HG02610 (cell line): ENCODE measurements around the gene PHC2.

ENCODE experiments used
- ATAC-seq: cut with Tn5 transposase; IDR thresholded peaks from one replicate; pipeline ENCODE4 v1.9.1; 2021; ENCODE audit warnings: mild to moderate bottlenecking, moderate library complexity; ENCODE audit not compliant: unreplicated experiment

Gene PHC2, protein sequence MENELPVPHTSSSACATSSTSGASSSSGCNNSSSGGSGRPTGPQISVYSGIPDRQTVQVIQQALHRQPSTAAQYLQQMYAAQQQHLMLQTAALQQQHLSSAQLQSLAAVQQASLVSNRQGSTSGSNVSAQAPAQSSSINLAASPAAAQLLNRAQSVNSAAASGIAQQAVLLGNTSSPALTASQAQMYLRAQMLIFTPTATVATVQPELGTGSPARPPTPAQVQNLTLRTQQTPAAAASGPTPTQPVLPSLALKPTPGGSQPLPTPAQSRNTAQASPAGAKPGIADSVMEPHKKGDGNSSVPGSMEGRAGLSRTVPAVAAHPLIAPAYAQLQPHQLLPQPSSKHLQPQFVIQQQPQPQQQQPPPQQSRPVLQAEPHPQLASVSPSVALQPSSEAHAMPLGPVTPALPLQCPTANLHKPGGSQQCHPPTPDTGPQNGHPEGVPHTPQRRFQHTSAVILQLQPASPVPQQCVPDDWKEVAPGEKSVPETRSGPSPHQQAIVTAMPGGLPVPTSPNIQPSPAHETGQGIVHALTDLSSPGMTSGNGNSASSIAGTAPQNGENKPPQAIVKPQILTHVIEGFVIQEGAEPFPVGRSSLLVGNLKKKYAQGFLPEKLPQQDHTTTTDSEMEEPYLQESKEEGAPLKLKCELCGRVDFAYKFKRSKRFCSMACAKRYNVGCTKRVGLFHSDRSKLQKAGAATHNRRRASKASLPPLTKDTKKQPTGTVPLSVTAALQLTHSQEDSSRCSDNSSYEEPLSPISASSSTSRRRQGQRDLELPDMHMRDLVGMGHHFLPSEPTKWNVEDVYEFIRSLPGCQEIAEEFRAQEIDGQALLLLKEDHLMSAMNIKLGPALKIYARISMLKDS

DNA sequence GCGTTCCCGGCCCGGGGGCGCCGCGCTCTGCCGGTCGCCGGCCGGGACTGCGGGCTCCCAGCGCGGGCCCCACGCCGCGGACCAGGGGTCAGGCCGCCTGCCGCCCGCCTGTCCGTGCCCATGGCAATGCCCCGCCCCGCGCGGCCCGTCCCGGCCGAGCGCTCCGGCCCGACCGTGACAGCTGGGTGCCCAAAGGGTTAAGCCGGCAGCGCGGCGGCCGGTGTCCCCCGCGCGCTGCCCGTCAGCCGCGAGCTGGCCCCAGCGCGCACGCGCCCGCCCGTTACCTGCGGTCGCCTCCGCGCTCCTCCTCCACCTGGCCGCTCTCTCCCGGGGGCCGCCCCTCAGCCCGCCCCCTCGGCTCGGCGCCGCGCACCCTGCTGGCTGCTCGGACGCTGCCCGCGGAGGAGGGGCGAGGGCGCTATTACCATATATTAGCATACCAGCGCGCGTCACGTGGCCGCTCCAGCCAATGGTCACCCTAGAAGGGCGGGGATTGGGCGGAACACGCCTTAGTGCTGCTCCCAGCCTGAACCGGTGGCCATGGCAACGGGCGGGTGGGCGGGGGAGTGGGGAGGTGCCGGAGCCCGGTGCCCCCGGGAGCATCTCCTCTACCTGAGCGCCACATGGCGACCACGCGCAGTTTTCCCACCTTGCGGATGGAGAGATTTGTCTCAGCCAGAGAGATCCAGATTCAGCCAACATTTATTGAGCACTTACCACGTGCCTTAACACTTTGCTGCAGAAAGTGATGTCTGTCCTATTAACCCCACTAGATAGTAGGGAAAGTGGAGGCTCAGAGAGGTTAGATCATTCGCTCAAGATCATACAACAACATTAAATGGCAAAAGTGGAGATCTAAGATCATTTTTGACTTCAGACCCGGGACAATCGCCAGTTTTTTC is at the start of gene PHC2:
Gene PHC2 (minus strand): TSS at position 404 of the 902 bp plus-strand sequence. CDS start 55,556 bp downstream, outside the sequence.
- peak; percentile 83 for ATAC-seq

DNA sequence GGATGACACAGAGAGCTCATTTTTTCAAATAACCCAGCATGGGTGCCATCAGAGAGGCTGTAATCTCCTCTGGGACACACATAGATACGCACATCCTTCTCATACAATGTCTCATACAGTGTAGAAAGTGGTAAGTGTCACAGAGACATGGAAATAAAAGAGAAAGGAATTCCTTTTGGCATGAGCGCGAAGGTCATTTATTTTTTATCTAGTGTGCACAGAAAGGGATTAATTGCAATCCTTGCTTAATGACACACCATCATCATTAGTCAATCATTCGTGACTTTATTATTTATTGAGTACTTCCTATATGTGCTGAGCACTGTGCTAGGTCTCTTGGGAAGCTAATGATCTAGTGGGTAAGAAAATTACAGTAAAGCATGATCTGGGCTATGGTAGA is 46.6 kb upstream of the PHC2 start:
- ATAC-seq: no peak

DNA sequence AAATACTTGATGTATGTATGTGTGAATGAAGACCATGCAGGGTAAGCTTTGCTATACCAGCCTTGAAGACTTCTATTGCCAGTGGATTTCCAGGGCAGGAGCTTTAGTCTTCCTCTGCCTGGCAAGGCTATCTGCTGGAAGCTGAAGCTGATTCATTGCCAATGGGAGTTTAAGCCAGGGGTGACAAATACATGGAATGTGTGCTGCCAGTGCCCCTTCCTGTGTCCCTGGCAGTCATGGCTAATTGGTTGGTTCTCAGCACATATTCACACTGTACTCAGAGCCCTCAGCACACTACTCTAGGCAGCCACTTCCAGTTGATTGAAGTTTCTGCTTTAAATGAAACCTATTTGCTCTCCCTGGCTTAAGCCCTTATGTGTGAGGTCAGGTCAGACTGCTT is 43.0 kb upstream of the PHC2 start:
- ATAC-seq: no peak

DNA sequence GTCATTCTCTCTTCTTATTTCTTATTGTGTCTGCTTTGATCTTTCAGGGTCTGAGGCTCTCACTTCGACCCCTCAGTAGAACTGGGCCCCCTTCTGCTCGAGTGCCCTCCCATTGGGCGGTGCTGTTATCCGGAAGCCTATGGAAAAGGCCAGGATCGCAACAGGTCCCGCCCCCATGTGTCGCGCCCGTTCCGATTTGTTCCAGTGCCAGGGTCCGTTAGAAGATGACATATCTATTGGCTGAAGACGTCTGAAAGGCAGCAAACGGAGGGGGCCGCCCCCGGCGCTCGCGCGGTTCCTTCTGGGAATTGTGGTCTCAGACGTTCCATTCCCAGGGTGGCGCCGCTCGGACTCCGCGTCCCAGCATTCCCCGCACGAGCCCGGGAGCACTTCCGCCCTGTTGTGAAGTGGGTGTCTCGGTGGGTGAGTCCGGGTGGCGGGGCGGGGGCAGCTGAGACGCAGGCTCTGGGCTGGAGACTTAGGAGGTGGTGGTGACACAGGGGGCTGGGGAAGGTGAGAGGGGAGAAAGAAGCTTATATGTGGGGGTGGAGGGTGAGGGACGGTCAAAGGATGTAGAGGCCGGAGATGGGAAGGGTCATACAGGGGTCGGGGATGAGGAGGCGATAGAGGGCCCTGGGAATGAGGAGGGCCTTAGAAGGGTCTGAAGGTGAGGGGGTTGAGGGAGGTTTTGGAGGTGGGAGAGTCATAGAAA is 41.5 kb upstream of the PHC2 start, which contains the start of gene ZSCAN20:
Gene ZSCAN20 (plus strand): TSS at position 377 of the 712 bp plus-strand sequence. CDS start 6,644 bp downstream, outside the sequence.
- ATAC-seq: peak; percentile 91

DNA sequence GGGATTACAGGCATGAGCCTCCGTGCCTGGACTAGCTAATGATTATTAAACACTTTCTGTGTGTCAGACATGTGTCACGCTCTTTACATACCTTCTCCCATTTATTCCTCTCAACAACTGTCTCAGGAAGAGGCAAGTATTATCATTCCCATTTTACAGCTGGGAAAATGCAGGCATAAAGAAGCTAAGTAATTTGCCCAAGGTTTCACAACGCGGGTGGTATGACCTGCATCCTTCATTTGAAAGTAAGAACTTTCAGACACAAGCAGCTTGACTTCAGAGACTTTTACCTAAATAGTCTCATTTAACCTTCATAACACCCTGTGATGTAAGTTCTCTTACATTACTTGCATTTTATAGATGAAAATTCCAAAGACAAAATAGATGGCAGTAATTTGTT is 40.5 kb upstream of the PHC2 start:
- no peak for ATAC-seq

DNA sequence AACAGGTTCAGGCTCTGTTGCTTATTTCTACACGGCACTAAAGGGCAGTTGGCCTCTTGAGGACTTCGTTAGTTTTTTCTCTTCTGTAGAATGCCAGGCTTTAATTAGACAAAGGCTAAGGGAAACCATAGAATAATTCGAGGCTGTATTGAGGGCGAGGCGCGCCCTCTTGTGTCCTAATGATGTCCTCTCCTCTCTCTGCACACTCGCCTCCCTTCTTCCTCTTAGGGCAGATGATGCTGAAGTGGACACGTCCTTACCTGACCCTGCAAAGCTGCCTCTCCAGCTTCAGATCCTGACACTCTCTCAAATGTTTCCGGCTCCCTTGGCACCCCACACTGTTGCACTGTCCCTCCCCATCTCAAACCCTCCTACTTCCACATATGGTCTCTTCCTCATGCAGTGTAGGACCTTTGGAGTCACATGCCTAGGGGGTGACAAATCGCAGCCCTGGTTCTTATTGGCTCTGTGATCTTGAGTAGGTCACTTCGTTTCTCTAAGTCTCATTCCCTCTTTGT is 39.7 kb upstream of the PHC2 start:
- peak; percentile 30 for ATAC-seq

DNA sequence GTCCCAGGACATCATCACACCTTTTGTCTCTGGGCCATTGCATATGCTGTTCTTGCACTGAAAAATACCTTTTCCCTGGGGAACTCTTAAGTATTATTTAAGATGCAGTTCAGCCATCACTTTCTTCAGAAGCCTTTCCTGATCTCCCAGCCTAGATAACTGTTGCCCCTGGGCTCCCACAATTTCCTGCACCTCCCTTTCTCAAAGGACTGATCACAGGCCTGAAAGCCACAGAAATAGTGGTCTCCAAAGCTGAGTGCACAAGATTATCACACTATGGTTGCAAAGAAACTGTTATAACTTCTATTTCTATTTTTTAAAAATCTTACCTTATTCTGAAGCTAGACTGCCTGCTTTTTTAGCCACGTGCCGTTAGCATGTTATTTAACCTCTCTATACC is 38.8 kb upstream of the PHC2 start:
- ATAC-seq: no peak

DNA sequence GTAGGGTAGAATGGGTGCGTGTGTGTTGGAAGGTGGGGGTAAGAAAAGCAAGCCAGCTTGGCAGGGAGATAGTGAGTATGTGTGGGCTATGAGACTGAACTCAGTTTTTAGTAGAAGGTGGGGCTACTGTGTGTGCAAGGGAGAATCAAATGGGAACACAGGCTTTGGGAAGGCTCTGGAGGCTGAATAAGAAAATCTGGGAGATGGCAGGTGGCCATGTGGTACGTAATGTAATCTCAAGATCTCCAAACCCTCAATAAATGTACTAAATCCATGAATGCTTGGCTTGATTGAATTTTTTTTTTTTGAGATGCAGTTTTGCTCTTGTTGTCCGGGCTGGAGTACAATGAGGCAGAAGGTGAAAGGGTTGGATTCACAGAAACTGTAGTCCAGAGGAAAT is 38.1 kb upstream of the PHC2 start:
- no peak for ATAC-seq

DNA sequence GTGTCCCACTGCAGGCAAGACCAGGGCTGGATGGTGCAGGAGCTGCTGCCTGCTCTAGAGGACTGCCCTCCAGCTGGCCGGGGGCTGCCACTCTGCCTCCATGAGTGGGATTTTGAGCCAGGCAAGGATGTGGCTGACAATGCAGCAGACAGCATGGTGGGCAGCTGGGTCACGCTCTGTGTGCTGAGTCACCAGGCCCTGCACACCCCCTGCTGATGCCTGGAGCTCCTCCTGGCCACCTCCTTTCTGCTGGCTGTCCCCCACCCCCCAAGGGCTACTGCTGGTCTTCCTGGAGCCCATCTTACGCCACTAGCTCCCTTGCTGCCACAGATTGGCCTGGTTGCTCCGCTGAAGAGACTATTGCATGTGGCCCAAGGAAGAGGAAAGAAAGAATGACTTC is 37.6 kb upstream of the PHC2 start:
- no peak for ATAC-seq

DNA sequence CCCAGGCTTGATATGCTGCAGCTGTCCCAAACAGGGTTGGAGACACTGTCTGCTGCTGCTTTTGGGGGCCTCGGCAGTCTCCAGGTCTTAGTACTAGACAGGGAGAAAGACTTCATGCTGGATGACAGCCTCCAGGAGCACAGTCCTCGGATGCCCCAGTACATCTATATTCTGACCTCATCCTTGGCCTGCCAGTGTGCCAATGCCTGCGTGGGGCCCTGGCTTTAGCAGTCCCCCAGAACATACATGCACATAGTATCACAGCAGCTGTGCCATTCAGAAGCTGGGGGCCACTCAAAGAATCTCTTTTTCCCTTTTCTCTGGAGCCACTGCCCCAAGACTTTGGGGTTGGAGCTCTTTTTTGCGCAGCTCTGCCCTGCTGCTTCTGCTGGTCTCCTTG is 37.1 kb upstream of the PHC2 start:
- ATAC-seq: no peak

DNA sequence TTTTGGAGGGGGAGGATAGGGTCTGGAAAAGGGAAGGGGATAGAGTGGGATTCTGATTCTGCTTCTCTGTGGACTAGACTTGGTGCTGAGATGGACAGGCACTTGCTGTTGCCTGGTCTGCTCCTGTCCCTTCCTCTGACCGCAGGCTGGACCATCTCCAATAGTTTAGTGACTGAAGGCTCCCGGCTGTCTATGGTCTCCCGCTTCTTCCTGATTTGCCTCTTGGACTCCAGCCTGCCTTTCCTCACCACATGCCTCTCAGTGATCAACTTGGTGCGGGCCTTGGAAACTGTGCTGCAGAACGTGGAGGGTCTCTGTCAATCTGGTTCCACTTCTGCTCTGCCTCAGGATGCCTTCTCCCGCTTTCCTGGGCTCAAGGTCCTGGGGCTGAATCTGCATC is 35.3 kb upstream of the PHC2 start:
- ATAC-seq: no peak

DNA sequence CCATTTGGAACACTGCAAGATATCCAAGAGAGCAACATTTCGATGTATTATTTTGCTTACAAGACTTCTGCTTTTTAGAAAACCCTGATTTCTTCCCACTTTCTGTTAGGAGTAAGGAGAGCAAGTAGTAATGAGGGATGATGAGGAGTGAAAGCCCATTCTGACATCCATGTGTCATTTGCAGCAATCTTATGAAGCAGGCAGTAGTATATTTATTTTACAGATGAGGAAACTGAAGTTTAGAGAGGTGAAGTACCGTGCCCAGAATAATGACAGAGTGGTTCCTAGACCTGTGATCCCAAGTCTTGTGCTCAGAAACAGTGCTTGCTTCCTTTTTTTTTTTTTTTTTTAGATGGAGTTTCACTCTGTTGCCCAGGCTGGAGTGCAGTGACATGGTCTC is 34.4 kb upstream of the PHC2 start:
- no peak for ATAC-seq

DNA sequence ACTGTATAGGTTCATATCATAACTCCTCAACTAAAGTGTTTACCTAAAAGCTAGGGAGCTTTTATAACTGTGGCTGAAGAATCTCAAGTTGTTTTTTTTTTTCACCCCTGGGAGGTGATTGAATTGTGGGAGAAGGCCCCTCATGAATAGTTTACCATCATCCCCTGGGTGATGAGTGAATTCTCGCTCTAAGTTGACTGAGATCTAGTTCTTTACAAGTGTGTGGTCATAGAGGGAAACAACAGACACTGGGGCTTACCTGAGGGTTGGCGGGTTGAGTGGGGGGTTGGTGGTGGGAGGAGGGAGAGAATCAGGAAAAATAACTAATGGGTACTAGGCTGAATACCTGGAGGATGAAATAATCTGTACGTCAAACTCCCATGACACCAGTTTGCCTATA is 33.7 kb upstream of the PHC2 start:
- ATAC-seq: no peak

DNA sequence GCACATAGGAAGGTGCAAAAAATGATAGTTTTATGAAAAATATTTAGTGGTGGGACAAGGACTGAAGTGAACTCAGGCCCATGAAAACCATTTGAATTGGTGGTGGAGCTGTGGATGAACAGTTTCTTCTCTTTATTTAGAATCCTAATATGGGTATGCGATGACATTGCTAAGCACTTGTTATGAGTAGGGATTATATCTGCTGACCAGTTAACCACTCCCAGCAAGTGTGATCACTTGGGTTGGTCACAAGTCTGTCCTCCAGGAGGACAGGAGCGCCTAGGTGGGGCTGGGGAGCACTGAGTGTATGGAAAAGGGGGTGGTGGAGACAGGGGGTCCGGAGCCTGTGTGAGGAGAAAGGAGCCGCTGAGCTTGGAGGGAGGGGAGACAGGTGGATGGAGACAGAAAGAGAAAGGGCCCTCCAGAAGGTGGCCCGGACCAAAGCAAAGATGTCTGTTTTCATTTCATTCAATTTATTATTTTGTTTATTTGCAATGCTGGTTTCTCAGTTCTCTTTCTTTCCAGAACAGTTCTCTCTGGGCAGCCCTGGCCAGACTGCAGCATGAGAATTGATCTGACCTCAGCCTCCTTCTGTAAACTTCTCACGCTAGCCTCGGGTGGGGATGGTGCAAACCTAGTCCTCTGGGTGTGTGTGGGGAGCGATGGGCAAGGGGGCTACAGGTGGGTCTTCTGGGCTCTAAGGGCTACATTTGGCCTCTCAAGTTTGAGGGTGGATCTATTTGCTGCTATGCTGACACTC is 31.7 kb upstream of the PHC2 start:
- no peak for ATAC-seq

DNA sequence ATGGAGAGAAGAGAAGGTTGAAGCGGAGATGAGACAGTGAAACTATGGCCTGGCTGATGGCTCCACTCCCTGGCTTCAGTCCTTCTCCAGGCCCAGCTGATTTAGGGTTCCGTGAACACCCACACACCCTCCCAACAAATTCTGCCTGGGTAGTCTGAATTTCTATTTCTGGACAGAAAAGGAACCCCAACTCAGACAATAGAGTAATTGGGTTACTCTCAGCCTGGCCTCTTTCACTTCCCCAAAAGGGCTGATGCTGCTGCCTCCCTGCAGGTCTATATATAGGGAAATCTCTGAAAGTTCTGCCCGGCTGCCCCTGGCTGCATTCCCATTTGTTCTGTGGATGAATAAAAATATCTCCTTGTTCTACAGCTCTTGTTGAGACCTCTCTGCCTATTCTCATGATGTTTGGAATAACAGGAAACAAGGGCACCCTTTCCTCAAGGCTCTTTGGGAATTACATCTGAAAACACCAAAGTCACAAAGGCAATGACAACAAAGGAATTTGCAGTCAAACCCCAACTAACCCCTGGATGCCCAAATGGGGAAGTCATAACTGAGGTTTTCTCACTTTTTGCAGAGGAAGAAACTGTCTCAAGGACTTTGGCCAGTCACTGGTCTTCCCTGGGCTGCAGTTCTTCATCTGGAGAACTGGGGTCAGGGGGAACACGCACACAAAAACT is 30.2 kb upstream of the PHC2 start:
- ATAC-seq: peak; percentile 55

DNA sequence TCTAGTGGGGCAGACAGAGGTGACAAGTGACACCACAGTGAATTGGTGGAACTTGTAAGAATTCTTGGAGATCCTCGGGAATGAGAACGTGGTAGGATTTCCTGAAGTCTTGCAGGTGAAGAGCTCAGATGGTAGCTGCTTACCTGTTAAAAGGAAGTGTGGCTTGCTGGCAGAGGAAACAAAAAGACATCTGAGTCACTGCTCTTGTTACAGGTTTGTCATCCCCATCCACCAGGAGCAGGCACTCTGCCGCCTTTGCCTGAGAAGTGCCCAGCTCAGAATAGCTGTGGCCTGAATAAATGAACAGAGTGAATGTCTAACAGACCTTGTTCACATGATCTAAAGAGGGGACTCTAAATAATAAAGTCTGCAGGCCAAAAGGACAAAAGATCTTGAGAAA is 29.2 kb upstream of the PHC2 start:
- no peak for ATAC-seq

DNA sequence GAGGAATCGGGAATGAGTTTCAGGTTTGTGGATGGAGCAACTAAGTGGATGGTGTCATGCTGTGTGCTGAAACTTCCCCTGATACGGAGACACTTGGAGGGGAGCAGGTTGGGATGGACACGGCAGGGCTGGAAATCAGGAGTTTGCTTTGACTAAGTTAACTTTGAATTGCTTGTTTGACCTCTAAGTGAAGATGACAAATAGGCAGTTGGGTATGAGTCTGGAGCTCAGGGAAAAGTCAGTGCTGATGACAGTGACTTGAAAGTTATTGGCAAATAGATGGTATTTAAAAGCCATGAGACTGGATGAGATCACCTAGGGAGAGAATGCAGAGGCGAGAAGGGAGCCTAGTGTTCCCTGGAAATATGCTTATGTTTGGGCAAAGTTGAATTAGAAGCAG is 28.8 kb upstream of the PHC2 start:
- no peak for ATAC-seq

DNA sequence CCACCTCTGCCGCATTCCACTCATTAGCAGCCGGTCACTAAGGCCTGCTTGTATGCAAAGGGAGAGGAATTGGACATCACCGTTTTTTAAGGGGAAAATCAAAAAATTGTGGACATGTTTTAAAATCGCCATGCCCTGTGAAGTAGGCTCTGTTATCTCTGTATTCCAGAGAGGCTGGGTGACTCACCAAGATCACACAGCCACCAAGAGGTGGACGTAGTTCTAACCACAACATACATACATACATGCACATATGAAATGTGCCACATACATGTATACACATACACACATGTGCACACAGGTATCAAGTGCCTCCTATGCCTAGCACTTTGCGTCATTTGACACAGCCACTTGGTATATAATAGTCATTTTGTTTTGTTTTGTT is 25.6 kb upstream of the PHC2 start:
- no peak for ATAC-seq
